ENCODE results near the gene CXCL3.

CXCL3 gene

GRCh38 chr4:74000301-74000700, 38.2 kb downstream of the CXCL3 start:
- DNase-seq (ENCODE audit: low read depth) = no peak
- no peak overlapping the region for H3K4me3 ChIP-seq (ENCODE audit: low read depth, low read length)
- in situ Hi-C loops (cut with HindIII; ENCODE audit: low sequenced_read_pairs) = no loop called here
- TF ChIP-seq, protein P1, sequence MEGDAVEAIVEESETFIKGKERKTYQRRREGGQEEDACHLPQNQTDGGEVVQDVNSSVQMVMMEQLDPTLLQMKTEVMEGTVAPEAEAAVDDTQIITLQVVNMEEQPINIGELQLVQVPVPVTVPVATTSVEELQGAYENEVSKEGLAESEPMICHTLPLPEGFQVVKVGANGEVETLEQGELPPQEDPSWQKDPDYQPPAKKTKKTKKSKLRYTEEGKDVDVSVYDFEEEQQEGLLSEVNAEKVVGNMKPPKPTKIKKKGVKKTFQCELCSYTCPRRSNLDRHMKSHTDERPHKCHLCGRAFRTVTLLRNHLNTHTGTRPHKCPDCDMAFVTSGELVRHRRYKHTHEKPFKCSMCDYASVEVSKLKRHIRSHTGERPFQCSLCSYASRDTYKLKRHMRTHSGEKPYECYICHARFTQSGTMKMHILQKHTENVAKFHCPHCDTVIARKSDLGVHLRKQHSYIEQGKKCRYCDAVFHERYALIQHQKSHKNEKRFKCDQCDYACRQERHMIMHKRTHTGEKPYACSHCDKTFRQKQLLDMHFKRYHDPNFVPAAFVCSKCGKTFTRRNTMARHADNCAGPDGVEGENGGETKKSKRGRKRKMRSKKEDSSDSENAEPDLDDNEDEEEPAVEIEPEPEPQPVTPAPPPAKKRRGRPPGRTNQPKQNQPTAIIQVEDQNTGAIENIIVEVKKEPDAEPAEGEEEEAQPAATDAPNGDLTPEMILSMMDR (IDR thresholded peaks at IDR 0.05; ENCODE audit: low read depth, low read length, missing control alignments) = no peak

DNA sequence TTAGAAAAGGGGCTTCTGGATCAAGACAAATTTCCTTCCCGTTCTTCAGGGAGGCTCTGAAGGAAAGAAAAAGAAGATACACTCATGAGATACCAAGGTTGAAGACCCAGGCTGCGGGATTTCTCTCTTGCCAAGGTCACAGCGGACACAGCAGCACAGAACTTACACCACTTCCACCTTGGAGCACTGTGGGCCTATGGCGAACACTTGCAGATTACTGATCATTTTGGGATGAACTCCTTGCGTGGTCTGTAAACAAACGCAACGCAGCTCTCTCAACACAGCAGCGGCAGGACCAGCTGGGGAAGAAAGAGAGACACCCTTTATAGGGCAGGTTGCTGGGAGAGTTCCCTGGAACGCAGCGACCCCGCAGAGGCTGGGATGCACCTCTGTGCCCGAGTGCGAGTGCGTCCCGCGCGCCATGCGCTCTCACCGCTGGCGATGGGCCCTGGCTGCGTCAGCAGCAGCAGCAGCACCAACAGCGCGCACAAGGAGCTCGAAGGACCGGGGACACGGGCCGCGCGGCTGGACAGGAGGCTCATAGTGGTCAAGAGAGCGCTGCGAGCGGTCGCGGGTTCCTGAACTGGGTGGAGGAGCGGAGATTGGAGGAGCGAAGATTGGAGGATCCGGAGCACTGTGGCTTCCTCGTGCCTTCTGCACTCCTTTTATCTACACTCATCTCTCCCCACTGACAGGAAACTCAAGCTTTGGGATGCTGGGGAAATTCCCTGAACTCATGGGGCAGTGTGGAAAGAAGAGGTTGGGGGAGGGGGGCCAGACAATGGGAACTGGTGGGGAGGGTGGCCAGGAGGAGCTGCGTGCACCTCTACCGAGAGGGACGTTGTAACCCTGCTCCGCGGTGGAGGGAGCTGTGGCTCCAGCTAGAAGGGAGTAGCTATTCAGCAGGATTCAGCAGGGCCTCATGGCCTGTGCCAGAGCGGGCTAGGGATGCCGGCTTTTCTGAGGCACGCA, 40.2 kb downstream of the CXCL3 start, which contains the start of gene CXCL5:
CXCL5 (minus strand) TSS at position 638 of the 972 bp plus-strand sequence; CDS start at position 542, 96 bp downstream.
- TF ChIP-seq, protein P1 (IDR thresholded peaks at IDR 0.05; ENCODE audit: low read depth, low read length, missing control alignments) = peak; percentile 35
- in situ Hi-C loops (cut with HindIII; ENCODE audit: low sequenced_read_pairs) = no loop called here
- DNase-seq (ENCODE audit: low read depth) = no peak
- peak within 1 kb of the TSS; percentile 41 for H3K4me3 ChIP-seq (ENCODE audit: low read depth, low read length)

DNA sequence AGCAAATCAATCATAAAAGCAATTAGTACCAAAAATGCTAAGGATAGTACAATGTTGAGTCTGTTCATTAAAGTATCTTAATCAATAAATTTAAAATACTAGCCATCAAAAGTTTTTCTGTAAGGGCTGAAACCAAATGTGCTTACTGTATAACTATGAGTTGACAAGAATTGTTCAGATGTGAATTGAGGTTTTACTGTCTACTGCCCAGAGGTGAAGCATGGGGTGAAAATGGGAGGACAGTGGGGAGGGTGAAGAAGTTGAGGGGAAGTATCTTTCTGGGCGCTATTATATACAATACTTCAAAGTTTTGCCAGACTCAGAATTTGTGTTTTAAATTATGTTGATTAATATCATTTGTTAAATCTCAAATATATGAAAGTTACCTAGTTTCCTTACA, 46.4 kb downstream of the CXCL3 start:
- in situ Hi-C loops (cut with HindIII; ENCODE audit: low sequenced_read_pairs) = no loop called here
- no peak for DNase-seq (ENCODE audit: low read depth)
- TF ChIP-seq, protein P1 (IDR thresholded peaks at IDR 0.05; ENCODE audit: low read depth, low read length, missing control alignments) = no peak
- no peak overlapping the region for H3K4me3 ChIP-seq (ENCODE audit: low read depth, low read length)

DNA sequence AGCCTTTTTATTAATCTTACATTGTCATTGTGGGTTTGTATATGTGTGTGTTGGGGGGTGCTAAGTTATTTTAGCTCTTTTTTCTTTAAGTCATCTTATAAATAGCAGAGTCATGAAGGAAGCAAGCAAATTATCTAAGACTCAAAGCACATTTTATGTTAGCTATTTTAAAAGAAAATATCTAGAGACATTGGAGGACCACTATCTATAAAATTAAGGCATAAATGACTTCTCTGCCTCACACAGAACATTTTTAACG, 46.8 kb downstream of the CXCL3 start:
- in situ Hi-C loops (cut with HindIII; ENCODE audit: low sequenced_read_pairs) = no loop called here
- no peak overlapping the region for H3K4me3 ChIP-seq (ENCODE audit: low read depth, low read length)
- no peak for DNase-seq (ENCODE audit: low read depth)
- TF ChIP-seq, protein P1 (IDR thresholded peaks at IDR 0.05; ENCODE audit: low read depth, low read length, missing control alignments) = no peak

DNA sequence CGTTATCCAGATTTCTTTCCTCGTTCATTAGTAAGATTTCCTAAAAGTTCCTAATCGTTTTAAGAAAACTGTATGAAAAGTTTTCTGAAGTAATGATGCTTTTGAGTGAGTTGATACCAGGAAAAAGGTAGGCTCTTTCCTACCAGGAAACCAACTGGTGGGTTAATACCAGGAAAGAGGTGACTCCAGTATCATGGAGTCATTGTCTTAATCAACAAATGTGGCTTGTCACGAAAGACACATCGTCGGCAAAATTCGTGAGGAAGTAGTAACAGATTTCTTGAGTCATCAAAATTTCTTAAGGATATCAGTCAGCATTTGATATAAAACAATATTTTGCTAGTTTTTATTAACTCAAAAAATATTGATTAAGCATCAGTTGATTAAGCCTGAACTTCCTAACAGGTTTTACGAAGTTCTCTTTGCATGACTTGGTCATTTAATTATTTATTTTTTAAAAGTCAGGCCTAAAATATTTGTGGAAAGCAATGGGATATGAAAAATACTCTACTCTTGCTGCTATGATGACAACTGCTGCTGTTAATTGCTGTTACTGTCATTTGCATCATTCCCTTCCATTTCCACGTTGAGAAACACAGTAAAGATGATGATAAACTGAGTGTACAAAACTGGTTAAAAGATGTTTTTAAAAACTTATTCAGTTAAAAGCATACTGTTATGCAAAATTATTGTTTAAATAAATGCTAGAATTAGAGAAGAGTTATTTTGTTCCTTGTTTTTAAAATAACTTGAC, 47.3 kb downstream of the CXCL3 start:
- TF ChIP-seq, protein P1 (IDR thresholded peaks at IDR 0.05; ENCODE audit: low read depth, low read length, missing control alignments) = no peak
- in situ Hi-C loops (cut with HindIII; ENCODE audit: low sequenced_read_pairs) = no loop called here
- no peak for DNase-seq (ENCODE audit: low read depth)
- H3K4me3 ChIP-seq (ENCODE audit: low read depth, low read length) = no peak overlapping the region

GRCh38 chr4:73989928-73990327, 48.6 kb downstream of the CXCL3 start:
- TF ChIP-seq, protein P1 (IDR thresholded peaks at IDR 0.05; ENCODE audit: low read depth, low read length, missing control alignments) = no peak
- in situ Hi-C loops (cut with HindIII; ENCODE audit: low sequenced_read_pairs) = no loop called here
- H3K4me3 ChIP-seq (ENCODE audit: low read depth, low read length) = no peak overlapping the region
- no peak for DNase-seq (ENCODE audit: low read depth)

Data from astrocyte of the cerebellum (primary cell).